Hepatocyte (in vitro differentiated cells): ENCODE results near the gene SUMO3. TPM values are rescaled to one million over a fixed set of nuclear protein-coding genes. Genes with fewer than 3 reads are reported as not detected.

Experiments used
- DNase-seq: peaks from one replicate; pipeline ENCODE4 v3.0.0-alpha.2; 2016; ENCODE audit warnings: low spot score
- H2AFZ ChIP-seq: fragments of 200-600 bp; sonication (generic); 2 replicates; pipeline ENCODE4 v1.6.0; 2016; ENCODE audit warnings: antibody characterized with exemption, mild to moderate bottlenecking
- H3K27ac ChIP-seq: fragments of 200-600 bp; sonication (generic); 2 replicates; pipeline ENCODE4 v1.5.1; 2016; ENCODE audit warnings: mild to moderate bottlenecking
- H3K27me3 ChIP-seq: fragments of 200-600 bp; sonication (generic); 2 replicates; pipeline ENCODE4 v1.6.1; 2016
- H3K36me3 ChIP-seq: fragments of 200-600 bp; sonication (generic); replicated peaks from 2 replicates; pipeline ENCODE4 v1.5.1; 2016; ENCODE audit warnings: low read depth; ENCODE audit not compliant: insufficient read depth
- H3K4me1 ChIP-seq: fragments of 200-600 bp; sonication (generic); 2 replicates; pipeline ENCODE4 v1.5.1; 2016; ENCODE audit warnings: mild to moderate bottlenecking, moderate library complexity; ENCODE audit not compliant: insufficient read depth
- H3K4me2 ChIP-seq: fragments of 200-600 bp; sonication (generic); 2 replicates; pipeline ENCODE4 v1.6.0; 2016
- H3K4me3 ChIP-seq: fragments of 200-600 bp; sonication (generic); 2 replicates; pipeline ENCODE4 v1.5.1; 2016; ENCODE audit warnings: mild to moderate bottlenecking
- H3K79me2 ChIP-seq: fragments of 200-600 bp; sonication (generic); 2 replicates; pipeline ENCODE4 v1.6.0; 2017; ENCODE audit warnings: mild to moderate bottlenecking
- H3K9me2 ChIP-seq: fragments of 200-600 bp; sonication (generic); replicated peaks from 2 replicates; pipeline ENCODE4 v1.6.0; 2017; ENCODE audit warnings: mild to moderate bottlenecking; ENCODE audit not compliant: insufficient read depth
- H3K9me3 ChIP-seq: fragments of 200-600 bp; sonication (generic); 2 replicates; pipeline ENCODE4 v1.5.1; 2016; ENCODE audit warnings: low read depth, mild to moderate bottlenecking
- H4K20me1 ChIP-seq: fragments of 200-600 bp; sonication (generic); 2 replicates; pipeline ENCODE4 v1.6.0; 2016; ENCODE audit warnings: mild to moderate bottlenecking; ENCODE audit not compliant: insufficient read depth, poor library complexity, severe bottlenecking
- CTCF ChIP-seq: fragments of 200-600 bp; sonication (generic); IDR thresholded peaks from 2 replicates; pipeline ENCODE4 v1.5.1; 2016; ENCODE audit warnings: antibody characterized with exemption, mild to moderate bottlenecking; ENCODE audit not compliant: poor library complexity
- EZH2 ChIP-seq: fragments of 200-600 bp; sonication (generic); IDR thresholded peaks from 2 replicates; pipeline ENCODE4 v1.6.1; 2016; ENCODE audit warnings: antibody characterized with exemption, mild to moderate bottlenecking, borderline replicate concordance
- EZH2phosphoT487 ChIP-seq: fragments of 200-600 bp; sonication (generic); IDR thresholded peaks from one replicate; pipeline ENCODE4 v1.6.1; 2018; ENCODE audit warnings: antibody characterized with exemption, mild to moderate bottlenecking, low read depth, moderate library complexity; ENCODE audit not compliant: unreplicated experiment, severe bottlenecking
- WGBS: methylation state at CpG from one replicate; pipeline ENCODE4 v1.1.6; 2016; ENCODE audit warnings: low lambda C conversion rate; ENCODE audit errors: missing lambda C conversion rate; 5-methylcytosine and 5-hydroxymethylcytosine counted together
- polyA plus RNA-seq: library from polyadenylated mRNA; unstranded; fragments of >200 nt; fragmentation: Nextera tagmentation; extraction: Ambion mirVana; gene quantifications from 2 replicates; pipeline ENCODE4 v1.2.1, GENCODE V29; 2016
- total RNA-seq: library from RNA; depleted of rRNA; stranded (reverse); fragments of >200 nt; gene quantifications from 2 replicates; pipeline ENCODE4 v1.2.3, GENCODE V29; 2014

SUMO3 gene
- total and polyA plus RNA-seq, 2 experiments from 2014 or later: 68.5 to 97.0 TPM

GRCh38 chr21:44764319-44765230 is 53.3 kb downstream of the SUMO3 start:
- no peaks in the 10 kb centered on the region for H3K4me1 ChIP-seq
- no peaks in the 10 kb centered on the region for H3K9me3 ChIP-seq
- H3K27me3 ChIP-seq: no peaks in the 10 kb centered on the region
- no peaks in the 10 kb centered on the region for H3K9me2 ChIP-seq
- H3K79me2 ChIP-seq: no peaks in the 10 kb centered on the region
- no peak overlapping the region for H3K4me3 ChIP-seq
- 78% methylated on average over 22 of the region's 26 CpGs for WGBS
- TF ChIP-seq CTCF: no peak
- no peak for TF ChIP-seq EZH2phosphoT487
- TF ChIP-seq EZH2: no peak
- no peaks in the 10 kb centered on the region for H4K20me1 ChIP-seq
- DNase-seq: no peak
- H2AFZ ChIP-seq: no peak overlapping the region
- no peak overlapping the region for H3K4me2 ChIP-seq
- no peaks in the 10 kb centered on the region for H3K36me3 ChIP-seq
- no peak overlapping the region for H3K27ac ChIP-seq

DNA sequence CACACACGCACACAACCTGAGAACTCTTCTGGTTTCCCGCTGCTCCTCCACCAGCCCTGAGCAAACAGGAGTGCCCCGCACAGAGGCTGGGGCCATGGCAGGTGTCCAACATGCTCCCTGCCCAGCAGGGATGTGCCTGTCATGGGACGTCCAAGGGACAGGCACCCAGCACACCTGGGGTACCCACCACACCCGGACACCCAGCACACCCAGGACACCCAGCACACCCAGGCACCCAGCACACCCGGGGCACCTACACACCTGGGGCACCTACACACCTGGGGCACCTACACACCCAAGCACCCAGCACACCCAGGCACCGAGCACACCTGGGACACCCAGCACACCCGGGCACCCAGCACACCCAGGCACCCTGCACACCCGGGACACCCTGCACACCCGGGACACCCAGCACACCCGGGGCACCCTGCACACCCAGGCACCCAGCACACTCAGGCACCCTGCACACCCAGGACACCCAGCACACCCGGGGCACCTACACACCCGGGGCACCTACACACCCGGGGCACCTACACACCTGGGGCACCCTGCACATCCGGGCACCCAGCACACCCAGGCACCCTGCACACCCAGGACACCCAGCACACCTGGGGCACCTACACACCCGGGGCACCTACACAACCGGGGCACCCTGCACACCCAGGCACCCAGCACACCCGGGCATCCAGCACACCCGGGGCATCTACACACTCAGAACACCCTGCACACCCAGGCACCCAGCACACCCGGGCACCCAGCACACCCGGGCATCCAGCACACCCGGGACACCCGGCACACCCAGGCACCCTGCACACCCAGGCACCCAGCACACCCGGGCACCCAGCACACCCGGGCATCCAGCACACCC is 54.2 kb downstream of the SUMO3 start:
- WGBS: 89% methylated on average over 14 of the region's 25 CpGs

DNA sequence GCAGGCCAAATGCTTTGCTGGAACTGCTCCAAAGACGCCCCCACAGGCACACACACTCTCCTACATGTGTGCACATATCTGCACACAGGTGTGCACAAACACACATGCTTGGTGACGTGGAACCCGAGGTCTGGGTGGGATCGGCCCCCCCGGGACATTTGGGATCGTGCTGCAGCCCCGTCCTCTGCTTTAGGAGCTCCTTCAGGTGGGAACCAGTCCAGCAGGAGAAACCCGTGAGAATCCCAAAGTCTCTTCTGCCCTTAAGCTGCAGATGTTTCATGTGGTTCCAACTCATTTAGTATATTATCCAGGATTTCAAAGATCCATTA is 54.8 kb downstream of the SUMO3 start:
- no peaks in the 10 kb centered on the region for H3K79me2 ChIP-seq
- H3K9me3 ChIP-seq: no peaks in the 10 kb centered on the region
- H3K27ac ChIP-seq: no peak overlapping the region
- no peaks in the 10 kb centered on the region for H3K9me2 ChIP-seq
- no peaks in the 10 kb centered on the region for H3K27me3 ChIP-seq
- no peaks in the 10 kb centered on the region for H3K36me3 ChIP-seq
- no peak for TF ChIP-seq EZH2
- no peak for TF ChIP-seq CTCF
- TF ChIP-seq EZH2phosphoT487: no peak
- DNase-seq: no peak
- 86% methylated on average over 8 of the region's 8 CpGs for WGBS
- H3K4me2 ChIP-seq: no peak overlapping the region
- no peaks in the 10 kb centered on the region for H3K4me1 ChIP-seq
- H2AFZ ChIP-seq: no peak overlapping the region
- no peak overlapping the region for H3K4me3 ChIP-seq
- no peaks in the 10 kb centered on the region for H4K20me1 ChIP-seq

More for the DNA sequence above, 54.2 kb downstream of the SUMO3 start:
- DNase-seq: no peak
- Histone ChIP-seq H2AFZ (no peak overlapping the region), H4K20me1 (no peaks in the 10 kb centered on the region), H3K9me2 (no peaks in the 10 kb centered on the region), H3K79me2 (no peaks in the 10 kb centered on the region), H3K4me3 (no peak overlapping the region), H3K27ac (no peak overlapping the region), H3K4me2 (no peak overlapping the region), H3K36me3 (no peaks in the 10 kb centered on the region), H3K9me3 (no peaks in the 10 kb centered on the region), H3K4me1 (no peaks in the 10 kb centered on the region), H3K27me3 (no peaks in the 10 kb centered on the region)
- TF ChIP-seq EZH2phosphoT487: no peak
- TF ChIP-seq EZH2: no peak
- no peak for TF ChIP-seq CTCF
